ENCODE results near the gene NTM.

- TF ChIP-seq, protein P1, sequence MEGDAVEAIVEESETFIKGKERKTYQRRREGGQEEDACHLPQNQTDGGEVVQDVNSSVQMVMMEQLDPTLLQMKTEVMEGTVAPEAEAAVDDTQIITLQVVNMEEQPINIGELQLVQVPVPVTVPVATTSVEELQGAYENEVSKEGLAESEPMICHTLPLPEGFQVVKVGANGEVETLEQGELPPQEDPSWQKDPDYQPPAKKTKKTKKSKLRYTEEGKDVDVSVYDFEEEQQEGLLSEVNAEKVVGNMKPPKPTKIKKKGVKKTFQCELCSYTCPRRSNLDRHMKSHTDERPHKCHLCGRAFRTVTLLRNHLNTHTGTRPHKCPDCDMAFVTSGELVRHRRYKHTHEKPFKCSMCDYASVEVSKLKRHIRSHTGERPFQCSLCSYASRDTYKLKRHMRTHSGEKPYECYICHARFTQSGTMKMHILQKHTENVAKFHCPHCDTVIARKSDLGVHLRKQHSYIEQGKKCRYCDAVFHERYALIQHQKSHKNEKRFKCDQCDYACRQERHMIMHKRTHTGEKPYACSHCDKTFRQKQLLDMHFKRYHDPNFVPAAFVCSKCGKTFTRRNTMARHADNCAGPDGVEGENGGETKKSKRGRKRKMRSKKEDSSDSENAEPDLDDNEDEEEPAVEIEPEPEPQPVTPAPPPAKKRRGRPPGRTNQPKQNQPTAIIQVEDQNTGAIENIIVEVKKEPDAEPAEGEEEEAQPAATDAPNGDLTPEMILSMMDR (IDR thresholded peaks at IDR 0.05) = no peak
- TF ChIP-seq POLR2A (IDR thresholded peaks at IDR 0.05) = no peak
Measured at GRCh38 chr11:131696690-131697089, 326.3 kb downstream of the NTM start.
